ENCODE results near the gene ACVR1B. TPM values are rescaled to one million over a fixed set of nuclear protein-coding genes. Genes with fewer than 3 reads are reported as not detected.

ACVR1B gene
- total and polyA plus RNA-seq, 2 of the 8 experiments (the other 6 are each of a cell fraction or from before 2014, with no cell fraction given) = 16.0 to 19.2 TPM

GRCh38 chr12:52029685-52030084, 78.2 kb downstream of the ACVR1B start:
- CTCF ChIA-PET (ENCODE audit: partially characterized antibody) = interaction anchor here (1.1 to 22.7 kb wide), 7 partner anchors 10 to 92 kb away, joined by 3 to 1249 read pairs (median 294); partner anchors contain the start of genes ATG101, NR4A1, SMIM41 and TAMALIN
- Histone ChIP-seq H3K79me1 (ENCODE audit: low read depth, low read length) (no peaks in the 10 kb centered on the region), H3K36me3 (ENCODE audit: control insufficient read depth in 2 of 4, insufficient read depth in 4 of 4, low read length in 3 of 4) (no peaks in the 10 kb centered on the region), H2BK5ac (ENCODE audit: low read depth, low read length) (no peak overlapping the region; the same call in 1 of the 2 replicates), H4K5ac (ENCODE audit: insufficient read length, low read depth, low read length) (no peak overlapping the region), H4K8ac (ENCODE audit: extremely low read depth, insufficient read depth, low read length) (no peak overlapping the region), H4K91ac (replicated peaks; ENCODE audit: insufficient read length, low read length) (no peak overlapping the region), H3K18ac (ENCODE audit: extremely low read depth, low read length) (no peak overlapping the region; the same call in 1 of the 2 replicates), H4K20me1 (replicated peaks in 1 of 2; ENCODE audit: control insufficient read depth in 1 of 2, insufficient read depth in 2 of 2, low read length in 2 of 2) (no peaks in the 10 kb centered on the region), H3K79me2 (ENCODE audit: control insufficient read depth in 1 of 2, insufficient read depth in 2 of 2, low read length in 2 of 2) (no peaks in the 10 kb centered on the region), H3K14ac (ENCODE audit: insufficient read length) (no peak overlapping the region), H2AFZ (ENCODE audit: low read length) (no peak overlapping the region), H3K4ac (replicated peaks; ENCODE audit: insufficient read length, low read depth, low read length) (no peak overlapping the region), H2BK15ac (ENCODE audit: low read length) (no peak overlapping the region; the same call in 1 of the 2 replicates), H3K4me1 (replicated peaks in 1 of 4; ENCODE audit: control insufficient read depth in 3 of 4, insufficient read depth in 4 of 4, low read length in 3 of 4) (peaks cover 6 to 17% (median 11%) of the 10 kb centered on the region in 4 experiments), H3K9me3 (ENCODE audit: insufficient read depth in 2 of 2, low read depth in 1 of 2, low read length in 1 of 2) (no peaks in the 10 kb centered on the region), H3K56ac (replicated peaks; ENCODE audit: insufficient read length, low read depth, low read length) (no peak overlapping the region), H2BK20ac (ENCODE audit: low read length) (0 out of 2 replicates have a peak overlapping the region, but pooled peaks have one; percentile 18), H3K27me3 (replicated peaks in 1 of 4; ENCODE audit: control insufficient read depth in 3 of 4, extremely low read depth in 1 of 4, insufficient read depth in 3 of 4, low read length in 3 of 4) (peaks cover 0 to 14% (median 8%) of the 10 kb centered on the region in 4 experiments; a peak in 4 of 7 replicates), H2BK120ac (replicated peaks; ENCODE audit: low read depth, low read length) (no peak overlapping the region), H3K4me2 (ENCODE audit: insufficient read depth in 1 of 2, low read depth in 2 of 2, low read length in 2 of 2) (peak overlapping the region; percentile 5 to 49; a peak in 2 of 4 replicates), H3K4me3 (ENCODE audit: extremely low read depth in 1 of 4, insufficient read depth in 2 of 4, low read depth in 3 of 4, low read length in 4 of 4) (no peak overlapping the region), H3K27ac (ENCODE audit: low read depth, low read length) (no peak overlapping the region; the same call in 1 of the 2 replicates), H3K9ac (replicated peaks in 1 of 4; ENCODE audit: extremely low read depth in 1 of 4, low read depth in 3 of 4, low read length in 3 of 4) (peak overlapping the region in 1 of 4 experiments; percentile 13; a peak in 1 of 7 replicates), H2AK5ac (ENCODE audit: low read depth, low read length) (no peak overlapping the region; the same call in 1 of the 2 replicates), H3K23ac (ENCODE audit: insufficient read length) (no peak overlapping the region), H3K23me2 (ENCODE audit: low read depth, low read length) (no peaks in the 10 kb centered on the region), H2BK12ac (ENCODE audit: low read depth, low read length) (peak overlapping the region; percentile 35; the same call in 1 of the 2 replicates)
- POLR2A ChIA-PET (ENCODE audit: partially characterized antibody) = interaction anchor here (0.7 to 13.1 kb wide), 18 partner anchors 9 to 791 kb away, joined by 3 to 82 read pairs (median 4); partner anchors contain the start of genes ATG101, DAZAP2, NR4A1 and SMIM41
- FAIRE-seq = peak; percentile 72
- 10% methylated on average over 4 of the region's 4 CpGs; no CpG with 5 or more reads in 1 of the 2 experiments for WGBS, 2 experiments (ENCODE audit: extremely low coverage in 1 of 2, insufficient coverage in 1 of 2, insufficient read length in 1 of 2, insufficient replicate concordance in 2 of 2, low coverage in 1 of 2, low lambda C conversion rate in 2 of 2, missing lambda C conversion rate in 1 of 2)
- peak in 1 of 2 experiments; percentile 71 for DNase-seq (ENCODE audit: low read depth in 1 of 2, low spot score in 2 of 2)
- TF ChIP-seq CREB1 (IDR thresholded peaks at IDR 0.05) = no peak
- TF ChIP-seq SIX5 (IDR thresholded peaks at IDR 0.05; ENCODE audit: low read depth, low read length) = no peak
- TF ChIP-seq FOSL1 (IDR thresholded peaks at IDR 0.05; ENCODE audit: insufficient read depth, low read depth, low read length) = no peak
- TF ChIP-seq TAF1 (IDR thresholded peaks at IDR 0.05; ENCODE audit: low read depth, low read length) = no peak
- TF ChIP-seq NRF1 (IDR thresholded peaks at IDR 0.05; ENCODE audit: low read depth, low read length) = no peak
- peak in 1 of 2 experiments; percentile 73; a peak in 1 of 4 replicates for TF ChIP-seq SIN3A (conservative IDR thresholded peaks at IDR 0.05 in 1 of 2, IDR thresholded peaks at IDR 0.05 in 1 of 2; ENCODE audit: low read depth in 1 of 2, low read length in 2 of 2)
- peak; percentile 69; the same call in 1 of the 2 replicates for TF ChIP-seq RBBP5 (IDR thresholded peaks at IDR 0.05; ENCODE audit: borderline replicate concordance, low read depth, low read length)
- TF ChIP-seq SAP30 (IDR thresholded peaks at IDR 0.05; ENCODE audit: insufficient read depth, insufficient replicate concordance, low read length) = peak; percentile 50
- TF ChIP-seq MAX (IDR thresholded peaks at IDR 0.05) = peak; percentile 48; the same call in 1 of the 2 replicates
- no peak for TF ChIP-seq CHD2 (IDR thresholded peaks at IDR 0.05; ENCODE audit: low read length)
- no peak for TF ChIP-seq POLR2AphosphoS5 (IDR thresholded peaks at IDR 0.05; ENCODE audit: low read depth, low read length)
- TF ChIP-seq EP300 (IDR thresholded peaks at IDR 0.05; ENCODE audit: borderline replicate concordance in 1 of 2, low read depth in 2 of 2, low read length in 2 of 2) = peak in 1 of 2 experiments; percentile 6; a peak in 1 of 3 replicates
